GM19351 (cell line): Measurements from ENCODE around the gene SPIRE2.
A peak's percentile ranks its signal among the peaks of the same experiment; 100 is the strongest.
"Not testable (repeated sequence)": the region's sequence is repeated elsewhere in the genome, so short reads cannot be mapped to it uniquely, and the experiment has no call there.

Experiments
- ATAC-seq: cut with Tn5 transposase; IDR thresholded peaks from one replicate; pipeline ENCODE4 v1.9.1; 2021; ENCODE audit warnings: mild to moderate bottlenecking, moderate library complexity; ENCODE audit not compliant: unreplicated experiment

SPIRE2 gene

DNA sequence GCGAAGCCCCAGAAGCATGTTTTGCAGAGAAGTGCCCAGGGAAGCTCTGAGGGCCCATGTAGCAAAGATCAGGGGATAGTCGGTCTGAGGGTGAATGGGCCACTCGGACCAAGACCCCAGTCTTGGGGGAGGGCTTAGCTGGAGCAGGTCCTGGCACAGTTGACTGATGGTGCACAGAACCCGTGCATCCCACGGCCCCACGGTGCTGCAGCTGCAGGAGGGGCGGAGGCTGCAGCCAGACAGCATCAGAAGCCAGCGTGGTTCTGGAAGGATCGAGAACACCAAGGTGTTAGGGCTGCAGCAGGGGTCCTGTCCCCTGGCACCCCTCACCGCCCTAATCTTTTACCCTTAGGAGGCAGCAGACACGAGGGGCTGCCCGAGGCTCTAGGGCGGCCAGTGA is 83.9 kb downstream of the SPIRE2 start:
- no peak for ATAC-seq

DNA sequence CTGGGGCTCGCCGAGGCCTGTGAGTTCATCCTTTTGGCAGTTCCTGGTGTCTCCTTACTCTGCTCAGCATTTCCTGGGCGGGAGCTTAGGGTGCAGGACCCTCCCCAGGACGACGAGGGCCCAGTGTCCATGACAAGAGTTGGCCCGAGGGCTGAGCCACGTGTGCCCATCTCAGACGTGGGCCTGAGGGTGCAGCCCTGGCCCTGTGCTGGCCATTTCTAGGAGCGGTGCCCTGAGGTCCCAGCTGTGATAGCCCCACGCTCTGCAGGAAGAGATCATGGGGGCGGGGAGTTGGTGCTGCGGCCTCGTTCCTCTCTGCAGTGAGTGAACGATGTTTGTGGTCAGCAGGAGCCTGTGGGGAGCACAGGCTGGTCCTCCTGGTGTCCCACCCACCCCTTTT is 84.4 kb downstream of the SPIRE2 start:
- no peak for ATAC-seq

DNA sequence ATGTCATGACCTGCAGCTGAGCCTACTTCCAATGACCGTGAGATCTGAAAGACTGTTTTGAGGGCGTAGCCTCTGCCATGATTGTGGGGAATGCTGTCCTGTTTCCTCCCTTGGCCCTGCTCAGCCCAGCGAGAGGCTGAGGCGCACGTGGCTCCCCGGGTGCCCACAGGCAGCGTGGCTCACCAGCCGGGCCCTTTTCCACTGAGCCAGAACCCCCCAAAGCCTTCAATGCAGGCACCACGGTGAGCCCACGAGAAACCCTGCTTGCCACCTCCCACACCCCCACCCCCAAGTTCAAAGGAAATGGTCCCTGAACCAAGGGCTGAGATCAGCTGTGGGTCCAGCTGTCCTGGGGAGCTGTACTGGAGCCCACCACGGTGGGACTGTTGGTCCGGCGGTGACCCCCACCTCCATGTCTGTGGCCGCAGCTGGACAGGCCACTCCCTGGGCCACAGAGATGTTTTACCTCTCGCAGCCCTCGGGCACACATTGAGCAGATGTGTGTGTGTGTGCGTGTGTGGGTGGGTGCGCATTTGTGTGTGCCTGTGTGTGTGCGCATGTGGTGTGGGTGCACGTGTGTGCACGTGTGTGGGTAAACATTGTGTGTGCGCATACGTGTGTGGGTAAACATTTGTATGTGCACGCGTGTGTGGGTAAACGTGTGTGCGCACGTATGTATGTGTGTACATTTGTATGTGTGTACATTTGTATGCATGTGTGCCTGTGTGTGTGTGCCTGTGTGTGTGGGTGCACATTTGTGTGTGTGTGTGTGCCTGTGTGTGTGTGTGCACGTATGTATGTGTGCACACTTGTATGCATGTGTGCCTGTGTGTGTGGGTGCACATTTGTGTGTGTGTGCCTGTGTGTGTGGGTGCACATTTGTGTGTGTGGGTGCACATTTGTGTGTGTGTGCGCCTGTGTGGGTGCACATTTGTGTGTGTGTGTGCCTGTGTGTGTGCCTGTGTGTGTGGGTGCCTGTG is 85.4 kb downstream of the SPIRE2 start:
- no peak for ATAC-seq

DNA sequence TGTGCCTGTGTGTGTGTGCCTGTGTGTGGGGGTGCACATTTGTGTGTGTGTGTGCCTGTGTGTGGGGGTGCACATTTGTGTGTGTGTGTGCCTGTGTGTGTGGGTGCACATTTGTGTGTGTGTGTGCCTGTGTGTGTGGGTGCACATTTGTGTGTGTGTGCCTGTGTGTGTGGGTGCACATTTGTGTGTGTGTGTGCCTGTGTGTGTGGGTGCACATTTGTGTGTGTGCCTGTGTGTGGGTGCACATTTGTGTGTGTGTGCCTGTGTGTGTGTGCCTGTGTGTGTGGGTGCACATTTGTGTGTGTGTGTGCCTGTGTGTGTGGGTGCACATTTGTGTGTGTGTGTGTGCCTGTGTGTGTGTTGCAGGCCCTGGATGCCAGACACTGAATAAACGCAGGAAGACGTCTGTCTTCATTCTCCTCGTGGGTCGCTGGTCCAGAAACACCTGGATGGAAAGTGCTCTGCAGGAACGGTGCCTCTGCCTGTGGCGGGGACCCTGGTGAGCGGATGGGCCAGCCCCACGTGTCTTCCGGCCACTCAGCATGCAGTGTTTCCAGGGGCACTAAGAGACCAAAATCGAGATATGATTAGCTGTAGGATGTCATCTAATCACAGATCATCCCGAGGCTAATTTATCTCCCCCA is 86.5 kb downstream of the SPIRE2 start:
- not testable (repeated sequence) for ATAC-seq

DNA sequence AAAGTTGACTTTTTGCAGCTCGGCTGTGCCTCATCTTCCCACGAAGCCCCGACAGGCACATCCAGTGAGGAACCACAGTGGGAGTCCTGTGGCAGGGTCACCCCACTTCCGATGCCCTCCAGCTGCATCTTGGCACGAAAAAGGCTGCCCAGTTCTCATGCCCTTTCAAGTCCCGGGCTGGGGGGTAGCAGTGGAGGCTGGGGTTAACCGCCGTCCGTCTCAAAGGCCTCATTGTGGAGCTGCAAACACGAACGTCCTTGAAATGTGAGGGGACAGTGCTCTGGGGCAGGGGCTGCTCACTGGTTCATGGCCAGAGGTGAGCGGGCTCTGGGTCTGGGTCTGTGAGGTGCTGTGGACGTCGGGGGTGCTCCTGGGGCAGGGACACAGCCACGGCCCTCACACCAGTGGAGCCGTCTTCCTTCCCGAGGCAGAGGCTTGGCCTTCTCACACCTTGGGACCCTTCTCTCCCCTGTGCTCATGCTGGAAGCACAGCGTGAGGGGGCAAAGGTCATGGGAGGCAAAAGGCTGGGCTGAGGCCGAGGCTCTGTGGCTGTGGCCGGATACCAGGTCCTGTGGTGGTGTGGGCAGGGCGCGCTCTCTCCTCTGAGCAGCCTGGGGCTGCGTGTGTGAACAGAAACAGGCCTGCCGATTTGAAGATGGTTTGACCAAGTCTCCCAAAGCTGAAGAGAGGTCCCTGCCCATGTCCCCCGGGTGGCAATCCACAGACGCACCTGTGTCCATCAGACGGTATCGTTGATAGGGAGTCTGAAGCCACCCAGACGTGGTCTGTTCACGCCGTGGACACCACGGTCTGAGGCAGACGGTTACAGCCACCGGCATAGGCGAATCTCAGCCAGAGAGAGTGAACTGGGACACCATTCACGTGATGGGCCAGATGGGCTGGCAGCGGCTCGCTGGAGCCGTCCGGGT is 87.3 kb downstream of the SPIRE2 start:
- ATAC-seq = no peak

DNA sequence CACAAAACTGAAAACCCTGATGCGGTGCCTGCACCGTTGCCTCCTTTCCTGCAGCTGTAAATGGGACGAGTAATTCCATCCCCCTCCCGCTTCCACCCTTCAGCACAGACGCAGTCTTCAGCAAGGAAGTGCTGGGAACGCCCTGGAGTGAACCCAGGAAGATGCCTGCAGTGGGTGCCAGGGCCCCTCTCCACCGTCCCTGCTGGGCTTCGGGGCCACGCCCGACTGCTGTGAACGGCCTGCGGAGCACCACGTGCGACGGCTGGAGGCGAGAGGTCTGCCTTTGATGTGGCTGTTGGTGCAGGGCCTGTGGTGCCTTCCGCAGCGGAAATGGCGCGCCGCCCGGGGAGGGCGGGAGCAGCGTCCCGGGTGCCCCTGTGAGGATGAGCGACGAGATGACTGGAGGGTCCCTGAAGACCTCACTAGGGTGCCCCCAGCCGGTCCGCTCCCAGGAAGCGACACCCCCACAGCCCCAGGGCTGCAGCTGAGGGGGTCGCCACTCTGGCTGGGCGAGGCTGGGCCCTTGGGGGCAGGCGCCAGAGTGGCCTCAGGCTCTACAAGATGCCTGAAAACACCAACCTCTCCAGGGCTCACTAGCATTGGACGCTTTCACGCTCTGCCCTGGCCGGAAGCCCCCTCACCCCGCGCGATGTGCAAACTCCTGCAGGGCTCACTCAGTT is 89.6 kb downstream of the SPIRE2 start:
- peak; percentile 76 for ATAC-seq

DNA sequence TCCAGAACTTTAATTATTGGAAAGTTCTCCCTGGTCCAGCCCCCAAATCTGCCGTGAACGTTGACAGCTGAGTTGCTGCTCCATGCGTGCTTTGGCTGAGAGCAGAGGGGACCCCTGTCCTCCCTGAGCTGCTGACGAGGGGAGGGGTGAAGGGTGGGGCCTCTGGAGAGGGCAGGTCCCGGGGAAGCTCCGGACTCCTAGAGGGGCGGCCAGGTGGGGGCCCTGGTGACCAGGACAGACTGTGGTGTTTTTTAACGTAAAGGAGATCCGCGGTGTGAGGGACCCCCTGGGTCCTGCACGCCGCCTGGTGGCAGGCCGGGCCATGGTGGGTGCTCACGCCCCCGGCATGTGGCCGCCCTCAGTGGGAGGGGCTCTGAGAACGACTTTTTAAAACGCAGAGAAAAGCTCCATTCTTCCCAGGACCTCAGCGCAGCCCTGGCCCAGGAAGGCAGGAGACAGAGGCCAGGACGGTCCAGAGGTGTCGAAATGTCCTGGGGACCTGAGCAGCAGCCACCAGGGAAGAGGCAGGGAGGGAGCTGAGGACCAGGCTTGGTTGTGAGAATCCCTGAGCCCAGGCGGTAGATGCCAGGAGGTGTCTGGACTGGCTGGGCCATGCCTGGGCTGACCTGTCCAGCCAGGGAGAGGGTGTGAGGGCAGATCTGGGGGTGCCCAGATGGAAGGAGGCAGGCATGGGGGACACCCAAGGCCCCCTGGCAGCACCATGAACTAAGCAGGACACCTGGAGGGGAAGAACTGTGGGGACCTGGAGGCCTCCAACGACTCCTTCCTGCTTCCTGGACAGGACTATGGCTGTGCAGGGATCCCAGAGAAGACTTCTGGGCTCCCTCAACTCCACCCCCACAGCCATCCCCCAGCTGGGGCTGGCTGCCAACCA is 90.4 kb downstream of the SPIRE2 start, which contains the start of gene MC1R:
Gene MC1R (plus strand): TSS at position 410 of the 895 bp plus-strand sequence. CDS start 397 bp downstream, at position 807.
- peak; percentile 30 for ATAC-seq

DNA sequence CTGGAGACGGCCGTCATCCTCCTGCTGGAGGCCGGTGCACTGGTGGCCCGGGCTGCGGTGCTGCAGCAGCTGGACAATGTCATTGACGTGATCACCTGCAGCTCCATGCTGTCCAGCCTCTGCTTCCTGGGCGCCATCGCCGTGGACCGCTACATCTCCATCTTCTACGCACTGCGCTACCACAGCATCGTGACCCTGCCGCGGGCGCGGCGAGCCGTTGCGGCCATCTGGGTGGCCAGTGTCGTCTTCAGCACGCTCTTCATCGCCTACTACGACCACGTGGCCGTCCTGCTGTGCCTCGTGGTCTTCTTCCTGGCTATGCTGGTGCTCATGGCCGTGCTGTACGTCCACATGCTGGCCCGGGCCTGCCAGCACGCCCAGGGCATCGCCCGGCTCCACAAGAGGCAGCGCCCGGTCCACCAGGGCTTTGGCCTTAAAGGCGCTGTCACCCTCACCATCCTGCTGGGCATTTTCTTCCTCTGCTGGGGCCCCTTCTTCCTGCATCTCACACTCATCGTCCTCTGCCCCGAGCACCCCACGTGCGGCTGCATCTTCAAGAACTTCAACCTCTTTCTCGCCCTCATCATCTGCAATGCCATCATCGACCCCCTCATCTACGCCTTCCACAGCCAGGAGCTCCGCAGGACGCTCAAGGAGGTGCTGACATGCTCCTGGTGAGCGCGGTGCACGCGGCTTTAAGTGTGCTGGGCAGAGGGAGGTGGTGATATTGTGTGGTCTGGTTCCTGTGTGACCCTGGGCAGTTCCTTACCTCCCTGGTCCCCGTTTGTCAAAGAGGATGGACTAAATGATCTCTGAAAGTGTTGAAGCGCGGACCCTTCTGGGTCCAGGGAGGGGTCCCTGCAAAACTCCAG is 91.5 kb downstream of the SPIRE2 start:
- no peak for ATAC-seq

DNA sequence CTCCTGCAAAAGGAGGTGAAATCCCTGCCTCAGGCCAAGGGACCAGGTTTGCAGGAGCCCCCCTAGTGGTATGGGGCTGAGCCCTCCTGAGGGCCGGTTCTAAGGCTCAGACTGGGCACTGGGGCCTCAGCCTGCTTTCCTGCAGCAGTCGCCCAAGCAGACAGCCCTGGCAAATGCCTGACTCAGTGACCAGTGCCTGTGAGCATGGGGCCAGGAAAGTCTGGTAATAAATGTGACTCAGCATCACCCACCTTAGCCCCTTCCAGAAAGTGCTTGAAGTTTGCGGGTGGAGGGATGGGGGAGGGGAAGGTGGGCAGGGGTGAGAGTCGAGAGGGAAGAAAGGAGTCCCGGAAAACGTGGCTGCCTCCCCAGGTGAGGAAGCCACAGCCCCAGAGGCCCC is 92.4 kb downstream of the SPIRE2 start:
- ATAC-seq = no peak
